HG03025 (cell line): ENCODE data around the gene ZNF773.
"Not testable (repeated sequence)": the region's sequence is repeated elsewhere in the genome, so short reads cannot be mapped to it uniquely, and the experiment has no call there.

Experiments used
- ATAC-seq: cut with Tn5 transposase; IDR thresholded peaks from one replicate; pipeline ENCODE4 v1.9.1; 2021; ENCODE audit warnings: mild to moderate bottlenecking, moderate library complexity; ENCODE audit not compliant: unreplicated experiment, low FRiP score

Gene ZNF773

DNA sequence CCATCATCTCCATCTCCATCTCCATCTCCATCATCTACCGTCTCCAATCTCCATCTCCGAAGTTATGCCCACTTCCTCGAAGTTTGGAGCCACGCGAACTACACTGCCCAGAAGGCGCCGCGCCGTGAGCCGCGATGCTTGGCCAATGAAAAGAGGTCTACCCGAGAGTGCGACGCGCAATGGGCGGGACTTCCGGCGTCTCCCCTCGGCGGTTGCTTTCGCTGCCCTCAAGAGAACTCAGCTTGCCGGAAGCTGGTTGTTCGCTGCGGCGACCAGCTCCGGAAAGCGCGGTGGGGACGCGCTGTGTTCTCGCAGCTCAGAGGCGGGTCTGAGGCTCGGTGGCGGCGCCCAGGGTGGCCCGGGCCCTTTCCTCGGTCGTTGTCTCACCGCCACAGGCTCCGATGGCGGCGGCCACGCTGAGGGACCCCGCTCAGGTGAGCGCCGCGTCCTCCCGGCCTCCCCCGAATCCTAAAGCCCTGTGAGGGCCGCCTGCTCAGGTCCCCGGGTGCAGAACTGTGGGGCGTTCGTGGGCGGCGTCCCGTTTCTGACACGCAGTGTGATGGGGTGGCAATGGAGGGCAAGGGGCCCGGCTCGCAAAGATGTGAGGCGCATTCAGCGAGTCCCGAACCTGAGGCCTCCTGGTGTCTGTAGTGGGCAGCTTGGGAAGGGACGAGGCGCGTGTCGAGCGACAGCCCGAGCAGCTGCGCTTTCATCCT is at the start of gene ZNF773:
Gene ZNF773, plus strand, starts transcription at position 259 of the 716 bp plus-strand sequence. Its CDS starts 143 bp downstream, at position 402.
- ATAC-seq: peak; percentile 96

DNA sequence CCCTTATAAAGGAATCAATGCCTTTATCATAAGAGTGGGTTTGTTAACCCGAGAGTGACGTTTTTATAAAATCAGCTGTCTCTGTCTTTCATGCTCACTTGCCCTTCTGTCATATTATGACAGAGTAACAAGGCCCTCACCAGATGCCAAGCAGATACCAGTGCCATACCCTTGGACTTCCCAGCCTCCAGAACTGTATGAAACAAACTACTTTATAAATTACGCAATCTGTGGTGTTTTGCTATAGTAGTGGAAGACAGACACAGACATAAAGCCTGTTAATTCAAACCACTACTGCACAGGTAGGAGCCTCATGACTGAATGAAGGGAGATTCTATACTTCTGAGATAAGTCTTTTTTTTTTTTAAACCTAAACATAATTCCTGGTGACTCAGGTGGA is 47.4 kb upstream of the ZNF773 start:
- ATAC-seq: no peak

GRCh38 chr19:57465680-57466381 is 33.9 kb upstream of the ZNF773 start:
- no peak for ATAC-seq

GRCh38 chr19:57466489-57466888 is 33.2 kb upstream of the ZNF773 start:
- no peak for ATAC-seq

GRCh38 chr19:57473646-57474045 is 26.1 kb upstream of the ZNF773 start:
- ATAC-seq: no peak

DNA sequence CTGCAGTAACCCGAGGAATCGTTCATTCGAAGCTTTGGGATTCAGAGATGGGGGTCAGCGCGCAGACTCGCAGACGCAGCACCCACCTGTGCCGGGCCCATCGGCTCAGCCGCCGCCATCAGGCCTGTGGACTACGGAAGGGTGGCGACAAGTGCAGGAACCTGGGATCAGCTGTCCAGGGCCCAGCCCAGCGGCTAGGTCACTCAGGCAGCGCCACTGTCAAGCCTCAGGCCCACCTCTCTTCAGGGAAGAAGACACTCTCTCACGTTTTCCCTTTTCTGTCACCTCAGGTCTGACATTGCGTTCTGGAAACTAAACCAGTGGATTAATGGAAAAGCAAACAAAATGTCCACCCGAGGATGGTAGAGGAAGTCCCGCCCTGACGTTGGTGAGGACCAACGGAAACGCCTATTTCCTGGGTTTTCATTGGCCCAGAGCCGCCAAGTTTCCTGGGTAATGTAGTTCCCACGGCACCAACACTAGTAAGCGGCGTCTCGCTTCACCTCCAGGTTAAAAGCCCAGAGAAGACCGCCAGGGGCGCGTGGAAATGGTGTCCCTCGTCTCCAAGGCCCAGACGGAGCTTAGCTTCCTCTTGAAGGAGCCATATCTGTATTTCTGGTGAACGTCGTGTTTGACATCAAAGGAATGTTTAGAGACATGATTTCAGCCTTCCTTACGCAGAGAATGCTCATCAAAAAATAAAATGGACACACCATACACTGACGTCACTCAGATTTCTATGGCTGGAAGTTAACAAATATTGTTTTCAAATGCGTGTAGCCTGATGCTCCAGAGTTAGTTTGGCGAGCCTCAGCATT is 22.3 kb upstream of the ZNF773 start, which contains the start of gene ZNF772:
Gene ZNF772, minus strand, starts transcription at position 376 of the 818 bp plus-strand sequence. Its CDS starts 257 bp downstream, at position 119.
- ATAC-seq: no peak

DNA sequence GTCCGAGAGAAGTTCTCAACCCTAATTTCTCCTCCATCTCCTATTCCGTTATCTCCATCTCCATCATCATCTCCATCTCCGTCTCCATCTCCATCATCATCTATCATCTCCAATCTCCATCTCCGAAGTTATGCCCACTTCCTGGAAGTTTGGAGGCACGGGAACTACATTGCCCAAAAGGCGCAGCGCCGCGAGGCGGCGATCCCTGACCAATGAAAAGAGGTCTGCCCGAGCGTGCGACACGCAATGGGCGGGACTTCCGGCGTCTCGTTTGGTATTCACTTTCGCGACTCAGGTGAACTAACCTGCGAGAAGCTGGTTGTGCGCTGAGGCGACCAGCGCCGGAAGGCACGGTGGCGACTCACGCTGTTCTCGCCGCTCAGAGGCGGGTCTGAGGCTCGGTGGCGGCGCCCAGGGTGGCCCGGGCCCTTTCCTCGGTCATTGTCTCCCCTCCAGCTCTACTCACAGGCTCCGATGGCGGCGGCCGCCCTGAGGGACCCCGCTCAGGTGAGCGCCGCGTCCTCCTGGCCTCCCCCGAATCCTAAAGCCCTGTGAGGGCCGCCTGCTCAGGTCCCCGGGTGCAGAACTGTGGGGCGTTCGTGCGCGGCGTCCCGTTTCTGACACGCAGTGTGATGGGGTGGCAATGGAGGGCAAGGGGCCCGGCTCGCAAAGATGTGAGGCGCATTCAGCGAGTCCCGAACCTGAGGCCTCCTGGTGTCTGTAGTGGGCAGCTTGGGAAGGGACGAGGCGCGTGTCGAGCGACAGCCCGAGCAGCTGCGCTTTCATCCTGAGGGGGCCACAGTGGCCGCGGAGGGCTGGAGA is 12.1 kb upstream of the ZNF773 start, which contains the start of gene ZNF419:
Gene ZNF419, plus strand, starts transcription at position 274 of the 822 bp plus-strand sequence. Its CDS starts 201 bp downstream, at position 475.
- ATAC-seq: peak; percentile 87

DNA sequence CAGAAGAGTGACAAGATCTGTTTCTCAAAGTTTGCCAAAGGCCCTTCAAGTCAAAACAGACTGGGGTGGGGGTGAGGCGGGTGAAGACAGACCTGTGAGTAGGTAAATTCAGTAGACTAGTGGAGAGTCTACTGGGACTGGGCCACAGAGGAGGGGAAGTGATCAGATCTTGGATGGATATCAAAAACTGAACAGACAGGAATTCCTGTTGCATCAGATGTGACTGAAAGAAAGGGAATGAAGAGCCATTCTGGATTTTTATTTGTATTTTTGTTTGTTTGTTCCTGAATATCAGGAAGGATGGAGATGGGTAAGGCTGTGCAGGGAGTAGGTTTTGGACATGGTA is 11.5 kb upstream of the ZNF773 start:
- not testable (repeated sequence) for ATAC-seq

DNA sequence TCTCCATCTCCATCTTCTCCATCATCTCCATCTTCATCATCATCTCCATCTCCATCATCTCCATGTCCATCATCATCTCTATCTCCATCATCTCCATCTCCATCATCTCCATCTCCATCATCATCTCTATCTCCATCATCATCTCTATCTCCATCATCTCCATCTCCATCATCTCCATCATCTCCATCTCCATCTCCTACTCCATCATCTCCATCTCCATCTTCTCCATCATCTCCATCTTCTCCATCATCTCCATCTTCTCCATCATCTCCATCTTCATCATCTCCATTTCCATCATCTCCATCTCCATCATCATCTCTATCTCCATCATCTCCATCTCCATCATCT is 432 bp upstream of the ZNF773 start:
- ATAC-seq: not testable (repeated sequence)

GRCh38 chr19:57500400-57500799 is 662 bp downstream of the ZNF773 start:
- ATAC-seq: not testable (repeated sequence)

DNA sequence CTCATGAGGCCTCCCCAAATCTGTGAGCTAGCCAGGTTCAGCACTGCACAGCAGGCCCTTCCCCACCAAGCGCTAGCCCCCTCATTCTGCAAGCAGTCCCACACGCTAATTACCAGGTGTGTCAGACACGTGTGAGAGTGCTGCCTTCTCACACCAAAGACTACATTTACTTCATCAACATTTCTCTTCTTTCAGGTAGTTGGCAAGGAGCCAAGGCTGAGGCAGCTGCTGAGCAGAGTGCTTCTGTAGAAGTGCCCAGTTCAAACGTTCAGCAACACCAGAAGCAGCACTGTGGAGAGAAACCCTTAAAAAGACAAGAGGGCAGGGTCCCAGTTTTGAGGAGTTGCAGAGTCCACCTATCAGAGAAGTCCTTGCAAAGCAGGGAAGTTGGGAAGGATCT is 6.4 kb downstream of the ZNF773 start:
- no peak for ATAC-seq

GRCh38 chr19:57511484-57511883 is 11.7 kb downstream of the ZNF773 start:
- ATAC-seq: no peak

DNA sequence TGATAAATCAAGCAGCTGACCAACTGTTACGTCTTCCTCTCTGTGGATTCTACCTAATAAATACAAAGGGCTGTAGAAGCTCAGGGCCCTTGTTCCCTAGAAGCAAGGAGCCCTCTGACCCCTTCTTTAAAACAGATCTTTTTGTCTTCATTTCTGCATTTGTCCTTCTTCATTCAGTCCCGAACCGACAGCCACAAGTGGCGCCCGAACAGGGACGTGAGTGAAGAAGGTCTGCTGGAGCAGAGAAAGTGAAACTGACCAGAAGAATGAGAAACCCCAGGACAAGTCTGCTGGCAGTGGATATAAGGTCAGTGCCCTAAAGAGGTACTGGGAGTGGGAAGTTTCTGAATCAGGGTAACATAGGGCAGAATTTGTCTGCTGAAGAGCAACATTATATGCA is 13.1 kb downstream of the ZNF773 start:
- no peak for ATAC-seq

GRCh38 chr19:57515255-57515654 is 15.5 kb downstream of the ZNF773 start:
- no peak for ATAC-seq

DNA sequence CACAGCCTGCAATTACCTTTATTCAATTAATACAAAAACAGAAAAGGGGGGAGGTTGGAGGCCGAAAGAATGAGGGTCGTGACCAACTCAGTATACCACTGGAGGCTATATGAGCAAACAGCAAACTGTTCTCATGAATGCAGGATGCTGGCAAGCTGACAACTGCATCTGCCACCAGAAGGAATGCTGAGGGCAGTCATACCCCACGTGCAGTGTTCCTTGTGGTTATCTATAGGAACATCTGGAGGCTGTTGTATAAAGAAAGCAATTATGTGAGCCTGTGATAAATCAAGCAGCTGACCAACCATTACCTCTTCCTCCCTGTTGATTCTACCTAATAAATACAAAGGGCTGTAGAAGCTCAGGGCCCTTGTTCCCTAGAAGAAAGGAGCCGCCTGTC is 18.3 kb downstream of the ZNF773 start:
- ATAC-seq: not testable (repeated sequence)

- peak; percentile 97 for ATAC-seq
Measured at GRCh38 chr19:57527136-57527881, 27.6 kb downstream of the ZNF773 start, which contains the start of gene ZNF549. TSS of gene ZNF549 (plus strand) at chr19:57527356. CDS start at chr19:57527574, 218 bp downstream.

DNA sequence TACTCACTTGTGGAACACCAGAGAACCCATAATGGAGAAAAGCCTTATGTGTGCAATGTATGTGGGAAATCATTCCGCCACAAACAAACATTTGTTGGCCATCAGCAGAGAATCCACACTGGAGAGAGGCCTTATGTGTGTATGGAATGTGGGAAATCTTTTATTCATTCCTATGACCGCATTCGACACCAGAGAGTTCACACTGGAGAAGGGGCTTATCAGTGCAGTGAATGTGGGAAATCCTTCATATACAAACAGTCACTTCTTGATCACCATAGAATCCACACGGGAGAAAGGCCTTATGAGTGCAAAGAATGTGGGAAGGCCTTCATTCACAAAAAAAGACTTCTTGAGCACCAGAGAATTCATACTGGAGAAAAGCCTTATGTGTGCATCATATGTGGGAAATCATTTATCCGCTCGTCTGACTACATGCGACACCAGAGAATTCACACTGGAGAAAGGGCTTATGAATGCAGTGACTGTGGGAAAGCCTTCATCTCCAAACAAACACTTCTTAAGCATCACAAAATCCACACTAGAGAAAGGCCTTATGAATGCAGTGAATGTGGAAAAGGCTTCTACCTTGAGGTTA is 38.3 kb downstream of the ZNF773 start:
- ATAC-seq: no peak

GRCh38 chr19:57546513-57546912 is 46.8 kb downstream of the ZNF773 start:
- no peak for ATAC-seq

DNA sequence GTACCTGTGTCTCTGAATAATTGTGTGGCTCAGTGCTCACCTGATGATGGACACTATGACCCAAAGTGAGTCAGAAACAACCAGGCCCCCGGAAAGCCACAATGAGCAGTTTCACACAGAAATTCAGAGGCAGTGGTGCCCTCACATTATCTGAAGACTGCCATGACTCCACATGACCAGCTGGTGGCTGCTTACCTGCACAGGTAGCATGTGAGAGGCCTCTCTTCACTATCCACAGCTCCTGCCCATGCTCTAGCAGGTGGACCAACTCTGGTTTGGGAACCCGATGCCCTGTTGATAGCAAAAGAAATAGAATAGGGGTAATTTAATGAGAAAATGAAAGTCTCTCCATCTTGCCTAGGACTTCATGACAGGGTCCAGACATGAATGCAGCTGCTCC is 52.7 kb downstream of the ZNF773 start:
- ATAC-seq: no peak
